ENCODE data around the gene HS6ST2.

DNA sequence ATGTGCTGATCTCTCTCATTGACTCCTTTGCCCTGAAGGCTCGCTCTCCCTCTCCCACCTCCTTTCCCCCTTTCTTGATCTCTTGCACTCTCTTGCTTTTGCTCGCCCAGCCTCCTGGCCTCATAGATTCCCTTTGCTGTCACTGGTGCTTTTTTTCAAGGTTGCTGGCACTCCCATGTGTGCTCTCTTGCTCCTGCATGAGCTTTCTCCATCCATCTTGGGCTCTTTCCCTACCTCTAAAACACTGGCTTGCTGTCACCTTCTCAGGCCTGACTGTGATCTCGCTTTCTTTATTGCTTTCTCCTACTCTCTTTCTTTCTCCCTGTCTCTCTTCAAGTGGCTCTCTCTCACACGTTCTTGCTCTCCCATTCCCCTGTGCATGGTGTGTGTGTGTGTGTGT, 202.0 kb downstream of the HS6ST2 start:
- TF ChIP-seq, protein P1, sequence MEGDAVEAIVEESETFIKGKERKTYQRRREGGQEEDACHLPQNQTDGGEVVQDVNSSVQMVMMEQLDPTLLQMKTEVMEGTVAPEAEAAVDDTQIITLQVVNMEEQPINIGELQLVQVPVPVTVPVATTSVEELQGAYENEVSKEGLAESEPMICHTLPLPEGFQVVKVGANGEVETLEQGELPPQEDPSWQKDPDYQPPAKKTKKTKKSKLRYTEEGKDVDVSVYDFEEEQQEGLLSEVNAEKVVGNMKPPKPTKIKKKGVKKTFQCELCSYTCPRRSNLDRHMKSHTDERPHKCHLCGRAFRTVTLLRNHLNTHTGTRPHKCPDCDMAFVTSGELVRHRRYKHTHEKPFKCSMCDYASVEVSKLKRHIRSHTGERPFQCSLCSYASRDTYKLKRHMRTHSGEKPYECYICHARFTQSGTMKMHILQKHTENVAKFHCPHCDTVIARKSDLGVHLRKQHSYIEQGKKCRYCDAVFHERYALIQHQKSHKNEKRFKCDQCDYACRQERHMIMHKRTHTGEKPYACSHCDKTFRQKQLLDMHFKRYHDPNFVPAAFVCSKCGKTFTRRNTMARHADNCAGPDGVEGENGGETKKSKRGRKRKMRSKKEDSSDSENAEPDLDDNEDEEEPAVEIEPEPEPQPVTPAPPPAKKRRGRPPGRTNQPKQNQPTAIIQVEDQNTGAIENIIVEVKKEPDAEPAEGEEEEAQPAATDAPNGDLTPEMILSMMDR (IDR thresholded peaks at IDR 0.05), result no peak
- no peak for TF ChIP-seq POLR2A (IDR thresholded peaks at IDR 0.05)
